Bronchial epithelial cell (primary cell): Measurements from ENCODE around the gene RAB11FIP4. TPM values are rescaled to one million over a fixed set of nuclear protein-coding genes. Genes with fewer than 3 reads are reported as not detected.

Source experiments
- DNase-seq: peaks from one replicate; pipeline ENCODE4 v3.0.0-alpha.2; 2010; ENCODE audit warnings: low read depth
- FAIRE-seq: peaks from 2 replicates; lab custom pipeline; 2011; peaks lifted over from hg19 to GRCh38; lab: Jason Lieb, UNC
- H3K27me3 ChIP-seq: 2 replicates; pipeline ENCODE4 v1.5.1; 2011; ENCODE audit warnings: low read length; ENCODE audit not compliant: control insufficient read depth, insufficient read depth
- H3K36me3 ChIP-seq: 2 replicates; pipeline ENCODE4 v1.5.1; 2011; ENCODE audit warnings: low read length; ENCODE audit not compliant: control insufficient read depth, insufficient read depth
- H3K4me3 ChIP-seq: 2 replicates; pipeline ENCODE4 v1.5.1; 2011; ENCODE audit warnings: mild to moderate bottlenecking, low read depth, low read length, control low read depth
- CTCF ChIP-seq: IDR thresholded peaks from 2 replicates; pipeline ENCODE4 v1.5.1; 2011; ENCODE audit warnings: mild to moderate bottlenecking, moderate library complexity, low read length, control low read depth, inconsistent platforms; ENCODE audit not compliant: insufficient read depth, severe bottlenecking
- total RNA-seq: library from RNA; depleted of rRNA; stranded (reverse); fragments of >200 nt; gene quantifications from 2 replicates; pipeline ENCODE4 v1.2.1, GENCODE V29; 2014

Gene RAB11FIP4
- total RNA-seq, 1 donor from 2014 or later: 17.6 TPM

- peak; percentile 68 for FAIRE-seq
These were observed 67.4 kb downstream of the RAB11FIP4 start for GRCh38 chr17:31458829-31459228.

GRCh38 chr17:31459716-31460115, 68.2 kb downstream of the RAB11FIP4 start:
- TF ChIP-seq CTCF: no peak
- DNase-seq: no peak
- H3K4me3 ChIP-seq: no peak overlapping the region
- H3K36me3 ChIP-seq: no peaks in the 10 kb centered on the region
- no peak for FAIRE-seq
- no peaks in the 10 kb centered on the region for H3K27me3 ChIP-seq

More at GRCh38 chr17:31458829-31459228, 67.4 kb downstream of the RAB11FIP4 start:
- TF ChIP-seq CTCF: no peak
- no peaks in the 10 kb centered on the region for H3K36me3 ChIP-seq
- DNase-seq: no peak
- no peak overlapping the region for H3K4me3 ChIP-seq
- H3K27me3 ChIP-seq: no peaks in the 10 kb centered on the region

GRCh38 chr17:31460226-31460721, 68.8 kb downstream of the RAB11FIP4 start:
- no peaks in the 10 kb centered on the region for H3K36me3 ChIP-seq
- H3K4me3 ChIP-seq: no peak overlapping the region
- TF ChIP-seq CTCF: no peak
- H3K27me3 ChIP-seq: no peaks in the 10 kb centered on the region
- FAIRE-seq (no peak), DNase-seq (no peak)

GRCh38 chr17:31461227-31461810, 69.8 kb downstream of the RAB11FIP4 start:
- Histone ChIP-seq H3K27me3 (no peaks in the 10 kb centered on the region), H3K4me3 (no peak overlapping the region), H3K36me3 (no peaks in the 10 kb centered on the region)
- no peak for TF ChIP-seq CTCF
- no peak for DNase-seq
- FAIRE-seq: peak; percentile 36

- no peak for TF ChIP-seq CTCF
- Histone ChIP-seq H3K27me3 (no peaks in the 10 kb centered on the region), H3K36me3 (no peaks in the 10 kb centered on the region), H3K4me3 (no peak overlapping the region)
- no peak for DNase-seq
- FAIRE-seq: no peak
These were observed 70.8 kb downstream of the RAB11FIP4 start for GRCh38 chr17:31462261-31462660.
